ENCODE results near the gene RAB11FIP4. TPM values are rescaled to one million over a fixed set of nuclear protein-coding genes. Genes with fewer than 3 reads are reported as not detected.

Gene RAB11FIP4
- total and polyA plus RNA-seq, 10 of the 15 experiments (the other 5 are each of a cell fraction or from before 2014, with no cell fraction given): 1.4 to 27.0 (median 17.6) TPM

GRCh38 chr17:31487648-31488263 lies 96.3 kb downstream of the RAB11FIP4 start:
- RAD21 ChIA-PET (ENCODE audit: unreplicated experiment): interaction anchor here (0.5 to 3.6 kb wide), 18 partner anchors 10 to 409 kb away, joined by 3 to 37 read pairs (median 4); partner anchors contain the start of gene EVI2B
- H3K4me1 ChIP-seq (ENCODE audit: control insufficient read depth, insufficient read depth, low read length): peaks cover 40% of the 10 kb centered on the region
- no peak overlapping the region for H3K27ac ChIP-seq (ENCODE audit: control insufficient read depth, insufficient read depth)
- SMC1A ChIA-PET (ENCODE audit: uncharacterized antibody, unreplicated experiment): interaction anchor here (1.0 to 2.4 kb wide), 8 partner anchors 11 to 97 kb away, joined by 3 to 6 read pairs (median 4); no protein-coding TSS in a partner anchor
- ATAC-seq (peak; percentile 80), DNase-seq (ENCODE audit: low read depth, low spot score) (no peak), FAIRE-seq (peak; percentile 13)
- in situ Hi-C loops (cut with MboI) (no loop called here), intact Hi-C loops (cut with micrococcal nuclease; ENCODE audit: unreplicated experiment) (no loop called here)
- CTCF ChIA-PET: interaction anchor here (1.0 to 3.7 kb wide), 9 partner anchors 18 to 355 kb away, joined by 3 to 23 read pairs (median 4); no protein-coding TSS in a partner anchor
- POLR2A ChIA-PET: interaction anchor here (0.6 to 3.3 kb wide), 10 partner anchors 9 to 176 kb away, joined by 3 to 30 read pairs (median 4); no protein-coding TSS in a partner anchor
- peak overlapping the region; percentile 68; the same call in 1 of the 2 replicates for H3K9ac ChIP-seq (ENCODE audit: control insufficient read depth, insufficient read depth, low read length)
- no peaks in the 10 kb centered on the region for H3K9me3 ChIP-seq (replicated peaks; ENCODE audit: control insufficient read depth, insufficient read depth, low read length)
- no TSS peak for BruUV-seq (replicated peaks)
- peak overlapping the region; percentile 97 for H3K4me2 ChIP-seq (ENCODE audit: control insufficient read depth, insufficient read depth)
- H3K27me3 ChIP-seq (replicated peaks in 1 of 2; ENCODE audit: control insufficient read depth in 2 of 2, insufficient read depth in 2 of 2, low read length in 1 of 2): no peaks in the 10 kb centered on the region
- under 1% methylated on average over 53 of the region's 83 CpGs for WGBS (ENCODE audit: insufficient coverage, insufficient replicate concordance, low lambda C conversion rate, missing lambda C conversion rate)
- H3K36me3 ChIP-seq (ENCODE audit: control insufficient read depth in 2 of 2, insufficient read depth in 2 of 2, low read length in 1 of 2): no peaks in the 10 kb centered on the region; a peak in 1 of 4 replicates
- peaks cover 19% of the 10 kb centered on the region for H3K79me2 ChIP-seq (ENCODE audit: control insufficient read depth, insufficient read depth, low read length)
- peak overlapping the region; percentile 92 for H3K4me3 ChIP-seq
- no peaks in the 10 kb centered on the region for H4K20me1 ChIP-seq (ENCODE audit: control insufficient read depth, insufficient read depth)
- H2AFZ ChIP-seq (ENCODE audit: control insufficient read depth, low read depth, low read length): peak overlapping the region; percentile 64
- TF ChIP-seq EP300 (IDR thresholded peaks at IDR 0.05; ENCODE audit: borderline replicate concordance in 1 of 2, control insufficient read depth in 1 of 2, low read depth in 2 of 2, low read length in 2 of 2): no peak
- no peak for TF ChIP-seq IKZF2 (IDR thresholded peaks at IDR 0.05)
- TF ChIP-seq REST (IDR thresholded peaks at IDR 0.05; ENCODE audit: low read depth, low read length): no peak
- no peak for TF ChIP-seq BCL3 (IDR thresholded peaks at IDR 0.05; ENCODE audit: borderline replicate concordance, insufficient read depth, low read depth, low read length, poor library complexity, severe bottlenecking)
- peak; percentile 84; the same call in 1 of the 2 replicates for TF ChIP-seq MXI1 (IDR thresholded peaks at IDR 0.05; ENCODE audit: low read depth, low read length)
- TF ChIP-seq MEF2A (IDR thresholded peaks at IDR 0.05; ENCODE audit: insufficient read depth, low read depth, low read length): no peak
- TF ChIP-seq RELA (IDR thresholded peaks at IDR 0.05; ENCODE audit: borderline replicate concordance, partially characterized antibody): no peak
- no peak for TF ChIP-seq SMAD1 (IDR thresholded peaks at IDR 0.05; ENCODE audit: low read depth, partially characterized antibody)
- TF ChIP-seq NR2F1 (conservative IDR thresholded peaks at IDR 0.05): no peak
- no peak for TF ChIP-seq MYC (IDR thresholded peaks at IDR 0.05; ENCODE audit: insufficient read depth, insufficient read length, insufficient replicate concordance, low read length, severe bottlenecking)
- no peak for TF ChIP-seq ZNF274 (IDR thresholded peaks at IDR 0.05; ENCODE audit: insufficient read depth, insufficient read length)
- no peak for TF ChIP-seq WRNIP1 (IDR thresholded peaks at IDR 0.05; ENCODE audit: borderline replicate concordance, low read depth, low read length)
- TF ChIP-seq E2F8 (IDR thresholded peaks at IDR 0.05; ENCODE audit: low read depth, partially characterized antibody): no peak
- no peak for TF ChIP-seq FOS (IDR thresholded peaks at IDR 0.05; ENCODE audit: borderline replicate concordance, extremely low read depth, insufficient read length)
